Fibroblast of lung (primary cell): ENCODE data around the gene KCNT1. TPM values are rescaled to one million over a fixed set of nuclear protein-coding genes. Genes with fewer than 3 reads are reported as not detected.

Experiments
- DNase-seq, 2 donors: peaks; one replicate each; pipeline versions ENCODE4 v3.0.0 to v3.0.0-alpha.2; 2010; ENCODE audit warnings: low read depth in 2 of 2
- H2AFZ ChIP-seq: 2 replicates; pipeline ENCODE4 v1.5.1; 2012; ENCODE audit warnings: low read length, control low read depth, inconsistent platforms
- H3K27ac ChIP-seq: 2 replicates; pipeline ENCODE4 v1.5.1; 2011; ENCODE audit warnings: low read length, control low read depth; ENCODE audit not compliant: insufficient read depth
- H3K27me3 ChIP-seq: 2 replicates; pipeline ENCODE4 v1.5.1; 2011; ENCODE audit warnings: mild to moderate bottlenecking, low read length; ENCODE audit not compliant: control insufficient read depth, insufficient read depth
- H3K36me3 ChIP-seq: 2 replicates; pipeline ENCODE4 v1.5.1; 2011; ENCODE audit warnings: low read length; ENCODE audit not compliant: control insufficient read depth, insufficient read depth
- H3K4me1 ChIP-seq: 2 replicates; pipeline ENCODE4 v1.5.1; 2011; ENCODE audit warnings: low read length; ENCODE audit not compliant: control insufficient read depth, insufficient read depth; ENCODE audit errors: extremely low read depth
- H3K4me2 ChIP-seq: 2 replicates; pipeline ENCODE4 v1.5.1; 2011; ENCODE audit warnings: low read length, control low read depth; ENCODE audit not compliant: insufficient read depth; ENCODE audit errors: extremely low read depth
- H3K4me3 ChIP-seq, 4 experiments: fragments of 200-600 bp in 1 of 4; sonication (generic) in 1 of 4; replicated peaks in 1 of 4; 2 replicates each; pipeline ENCODE4 v1.5.1; 2011 to 2016; ENCODE audit warnings: low read length in 4 of 4, low read depth in 3 of 4, mild to moderate bottlenecking in 3 of 4, control low read depth in 2 of 4, inconsistent platforms in 1 of 4, mixed read lengths in 1 of 4; ENCODE audit not compliant: insufficient read depth in 1 of 4; ENCODE audit errors: control extremely low read depth in 1 of 4
- H3K79me2 ChIP-seq: 2 replicates; pipeline ENCODE4 v1.5.1; 2012; ENCODE audit warnings: mild to moderate bottlenecking, low read length, inconsistent platforms; ENCODE audit not compliant: control insufficient read depth, insufficient read depth
- H3K9ac ChIP-seq: 2 replicates; pipeline ENCODE4 v1.5.1; 2011; ENCODE audit warnings: mild to moderate bottlenecking, low read length, control low read depth; ENCODE audit not compliant: insufficient read depth
- H3K9me3 ChIP-seq: 2 replicates; pipeline ENCODE4 v1.5.1; 2012; ENCODE audit warnings: low read depth, low read length; ENCODE audit not compliant: control insufficient read depth, insufficient read depth
- H4K20me1 ChIP-seq: 2 replicates; pipeline ENCODE4 v1.5.1; 2011; ENCODE audit warnings: low read length; ENCODE audit not compliant: control insufficient read depth, insufficient read depth; ENCODE audit errors: extremely low read depth
- CTCF ChIP-seq, 2 donors: IDR thresholded peaks in 1 of 2; conservative IDR thresholded peaks in 1 of 2; 1 replicate in 1 of 2; 2 replicates in 1 of 2; pipeline ENCODE4 v1.5.1; 2011 to 2012; ENCODE audit warnings: low read length in 2 of 2, control low read depth in 1 of 2, inconsistent platforms in 1 of 2, low read depth in 1 of 2, mild to moderate bottlenecking in 1 of 2
- EZH2 ChIP-seq: IDR thresholded peaks from 2 replicates; pipeline ENCODE4 v1.5.1; 2012; ENCODE audit warnings: low read length, control low read depth, mild to moderate bottlenecking; ENCODE audit errors: missing control alignments
- polyA plus RNA-seq, 2 donors: library from polyadenylated mRNA; depleted of rRNA in 1 of 2; stranded (reverse) in 1 of 2; unstranded in 1 of 2; fragments of >200 nt; gene quantifications; 2 replicates each; pipeline ENCODE4 v1.2.1, GENCODE V29; 2011 to 2012; ENCODE audit warnings: missing spikeins in 1 of 2
- total RNA-seq: library from RNA; depleted of rRNA; stranded (reverse); fragments of >200 nt; gene quantifications from 2 replicates; pipeline ENCODE4 v1.2.1, GENCODE V29; 2014

Gene KCNT1
- total and polyA plus RNA-seq, 2 donors (not counting 1 experiment from before 2014, with no cell fraction given): not detected

GRCh38 chr9:135776893-135777622, 75.1 kb downstream of the KCNT1 start:
- no peaks in the 10 kb centered on the region for H4K20me1 ChIP-seq
- H3K27ac ChIP-seq: no peak overlapping the region
- peaks cover 2% of the 10 kb centered on the region for H3K9me3 ChIP-seq
- DNase-seq: no peak
- no peaks in the 10 kb centered on the region for H3K36me3 ChIP-seq
- H3K4me1 ChIP-seq: no peaks in the 10 kb centered on the region
- no peak overlapping the region for H2AFZ ChIP-seq
- no peaks in the 10 kb centered on the region for H3K27me3 ChIP-seq
- H3K9ac ChIP-seq: no peak overlapping the region
- H3K4me2 ChIP-seq: no peak overlapping the region
- no peak for TF ChIP-seq EZH2
- no peak for TF ChIP-seq CTCF (conservative IDR thresholded peaks at IDR 0.05 in 1 of 2, IDR thresholded peaks at IDR 0.05 in 1 of 2; ENCODE audit: low read depth in 1 of 2, low read length in 2 of 2)
- H3K4me3 ChIP-seq: no peak overlapping the region
- no peaks in the 10 kb centered on the region for H3K79me2 ChIP-seq

- Histone ChIP-seq H4K20me1 (no peaks in the 10 kb centered on the region), H3K9ac (no peak overlapping the region), H3K79me2 (no peaks in the 10 kb centered on the region), H3K27me3 (no peaks in the 10 kb centered on the region), H3K4me1 (no peaks in the 10 kb centered on the region), H2AFZ (no peak overlapping the region), H3K36me3 (no peaks in the 10 kb centered on the region), H3K27ac (no peak overlapping the region), H3K4me3 (no peak overlapping the region), H3K9me3 (peaks cover 2% of the 10 kb centered on the region), H3K4me2 (no peak overlapping the region)
- no peak for TF ChIP-seq EZH2
- no peak for TF ChIP-seq CTCF (conservative IDR thresholded peaks at IDR 0.05 in 1 of 2, IDR thresholded peaks at IDR 0.05 in 1 of 2; ENCODE audit: low read depth in 1 of 2, low read length in 2 of 2)
- no peak for DNase-seq
Observed at GRCh38 chr9:135777623-135778177, 75.7 kb downstream of the KCNT1 start.

DNA sequence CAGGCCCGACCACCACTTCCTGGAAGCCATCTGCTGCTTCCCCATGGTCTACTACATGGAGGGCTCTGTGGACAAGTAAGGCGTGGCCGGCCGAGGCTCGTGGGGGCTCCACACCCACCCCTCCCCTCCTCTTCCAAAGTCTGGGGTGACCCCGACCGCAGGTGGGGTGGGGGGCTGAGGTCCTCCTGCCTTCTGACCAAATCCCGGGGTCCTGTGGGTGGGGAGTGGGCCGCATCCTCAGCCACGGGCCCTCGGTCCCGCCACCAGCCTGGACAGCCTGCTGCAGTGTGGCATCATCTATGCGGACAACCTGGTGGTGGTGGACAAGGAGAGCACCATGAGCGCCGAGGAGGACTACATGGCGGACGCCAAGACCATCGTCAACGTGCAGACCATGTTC, 76.4 kb downstream of the KCNT1 start:
- Histone ChIP-seq H4K20me1 (no peaks in the 10 kb centered on the region), H3K4me1 (no peaks in the 10 kb centered on the region), H3K79me2 (no peaks in the 10 kb centered on the region), H3K4me3 (no peak overlapping the region), H3K27ac (no peak overlapping the region), H3K9ac (no peak overlapping the region), H2AFZ (no peak overlapping the region), H3K36me3 (no peaks in the 10 kb centered on the region), H3K27me3 (no peaks in the 10 kb centered on the region), H3K4me2 (no peak overlapping the region), H3K9me3 (peaks cover 2% of the 10 kb centered on the region)
- TF ChIP-seq EZH2 (no peak), CTCF (conservative IDR thresholded peaks at IDR 0.05 in 1 of 2, IDR thresholded peaks at IDR 0.05 in 1 of 2; ENCODE audit: low read depth in 1 of 2, low read length in 2 of 2) (no peak)
- no peak for DNase-seq
